SK-N-SH (cell line): ENCODE measurements around the gene LTF. TPM values are rescaled to one million over a fixed set of nuclear protein-coding genes. Genes with fewer than 3 reads are reported as not detected.

Source experiments
- CTCF ChIA-PET: fragments of 300-600, 350-600 bp; formaldehyde crosslinking; extraction: SDS; loops from one replicate; lab custom pipeline; 2021; lab: Yijun Ruan, JAX
- POLR2A ChIA-PET: fragments of 350-600 bp; sonication (Branson Sonifier 250); formaldehyde crosslinking; extraction: SDS; loops from one replicate; lab custom pipeline; 2020; ENCODE audit warnings: antibody characterized with exemption, inconsistent platforms; lab: Yijun Ruan, JAX
- DNase-seq: peaks from one replicate; pipeline ENCODE4 v3.0.0; 2012
- H2AFZ ChIP-seq: fragments of 200-600 bp; sonication (generic); 2 replicates; pipeline ENCODE4 v1.8.1; 2016; ENCODE audit warnings: antibody characterized with exemption, mild to moderate bottlenecking, low read depth
- H3F3A ChIP-seq: fragments of 200-600 bp; sonication (generic); replicated peaks from 2 replicates; pipeline ENCODE3; 2016; ENCODE audit warnings: antibody characterized with exemption, mild to moderate bottlenecking; ENCODE audit not compliant: insufficient read depth
- H3K27ac ChIP-seq, 2 experiments: fragments of 200-500 bp in 1 of 2; fragments of 200-600 bp in 1 of 2; sonication (Bioruptor generic) in 1 of 2; sonication (generic), shearing (Covaris generic) in 1 of 2; 2 replicates each; pipeline versions ENCODE4 v1.5.1 to v1.6.1; 2014 to 2016; ENCODE audit warnings: low read depth in 2 of 2, inconsistent platforms in 1 of 2, low read length in 1 of 2, mild to moderate bottlenecking in 1 of 2, mixed read lengths in 1 of 2
- H3K27me3 ChIP-seq: fragments of 200-600 bp; sonication (generic), shearing (Covaris generic); 2 replicates; pipeline ENCODE4 v1.6.1; 2016; ENCODE audit warnings: mixed run types; ENCODE audit not compliant: insufficient read depth
- H3K36me3 ChIP-seq, 2 experiments: fragments of 200-500 bp in 1 of 2; fragments of 200-600 bp in 1 of 2; sonication (Bioruptor generic) in 1 of 2; sonication (generic) in 1 of 2; replicated peaks in 1 of 2; 2 replicates each; pipeline versions ENCODE3 to v1.5.1; 2014 to 2016; ENCODE audit warnings: low read length in 1 of 2, mild to moderate bottlenecking in 1 of 2; ENCODE audit not compliant: insufficient read depth in 2 of 2, control insufficient read depth in 1 of 2
- H3K4me1 ChIP-seq, 2 experiments: fragments of 200-500 bp in 1 of 2; fragments of 200-600 bp in 1 of 2; sonication (Bioruptor generic) in 1 of 2; sonication (generic), shearing (Covaris generic) in 1 of 2; 2 replicates each; pipeline versions ENCODE4 v1.5.1 to v1.6.1; 2014 to 2016; ENCODE audit warnings: low read depth in 1 of 2, low read length in 1 of 2, mixed run types in 1 of 2; ENCODE audit not compliant: insufficient read depth in 2 of 2, control insufficient read depth in 1 of 2
- H3K4me2 ChIP-seq: fragments of 200-600 bp; sonication (generic), shearing (Covaris generic); 2 replicates; pipeline ENCODE4 v1.6.1; 2017; ENCODE audit warnings: mixed run types
- H3K4me3 ChIP-seq, 2 experiments: fragments of 200-500 bp in 1 of 2; fragments of 200-600 bp in 1 of 2; sonication (Bioruptor generic) in 1 of 2; sonication (generic), shearing (Covaris generic) in 1 of 2; 2 replicates each; pipeline versions ENCODE4 v1.5.1 to v1.8.1; 2014 to 2016; ENCODE audit warnings: low read depth in 2 of 2, inconsistent platforms in 1 of 2, low read length in 1 of 2, mild to moderate bottlenecking in 1 of 2, mixed read lengths in 1 of 2, moderate library complexity in 1 of 2
- H3K79me2 ChIP-seq: fragments of 200-600 bp; sonication (generic); 2 replicates; pipeline ENCODE4 v1.8.1; 2017; ENCODE audit warnings: mild to moderate bottlenecking; ENCODE audit not compliant: insufficient read depth
- H3K9ac ChIP-seq: fragments of 200-600 bp; sonication (generic); 2 replicates; pipeline ENCODE4 v1.6.1; 2017; ENCODE audit warnings: mixed run types
- H3K9me2 ChIP-seq: fragments of 200-600 bp; sonication (generic); 2 replicates; pipeline ENCODE4 v1.6.1; 2017; ENCODE audit warnings: mixed run types
- H3K9me3 ChIP-seq: fragments of 200-600 bp; sonication (generic); 2 replicates; pipeline ENCODE4 v1.6.1; 2017; ENCODE audit warnings: mixed run types, mild to moderate bottlenecking, moderate library complexity
- H4K20me1 ChIP-seq: fragments of 200-600 bp; sonication (generic); 2 replicates; pipeline ENCODE4 v1.6.1; 2017; ENCODE audit warnings: mild to moderate bottlenecking, mixed run types; ENCODE audit not compliant: insufficient read depth
- CHD2 ChIP-seq: fragments of 150-350 bp; IDR thresholded peaks from 2 replicates; pipeline ENCODE4 v1.6.1; 2018; ENCODE audit warnings: low read length; ENCODE audit not compliant: partially characterized antibody
- CTCF ChIP-seq: fragments of 200-600 bp; sonication (generic); IDR thresholded peaks from 2 replicates; pipeline ENCODE4 v1.6.1; 2017; ENCODE audit warnings: antibody characterized with exemption, mild to moderate bottlenecking, moderate library complexity
- FOSL2 ChIP-seq: IDR thresholded peaks from 2 replicates; pipeline ENCODE4 v1.4.0; 2012; ENCODE audit warnings: low read depth, mild to moderate bottlenecking, moderate library complexity, borderline replicate concordance
- FOXM1 ChIP-seq: IDR thresholded peaks from 2 replicates; pipeline ENCODE4 v1.4.0; 2012; ENCODE audit warnings: low read depth, mild to moderate bottlenecking
- GATA2 ChIP-seq: sonication (generic); formaldehyde crosslinking; IDR thresholded peaks from 2 replicates; pipeline ENCODE4 v1.5.0; 2020; ENCODE audit warnings: mild to moderate bottlenecking, missing genetic modification reagents
- JUND ChIP-seq: IDR thresholded peaks from 2 replicates; pipeline ENCODE4 v1.4.0; 2012
- MAX ChIP-seq: IDR thresholded peaks from 2 replicates; pipeline ENCODE4 v1.4.0; 2012; ENCODE audit warnings: low read depth
- NFIC ChIP-seq: IDR thresholded peaks from 2 replicates; pipeline ENCODE4 v1.4.0; 2012; ENCODE audit warnings: borderline replicate concordance
- NRF1 ChIP-seq: IDR thresholded peaks from 2 replicates; pipeline ENCODE4 v1.6.1; 2012; ENCODE audit warnings: low read depth, mild to moderate bottlenecking, low read length
- RAD21 ChIP-seq: IDR thresholded peaks from 2 replicates; pipeline ENCODE4 v1.6.1; 2012; ENCODE audit warnings: mild to moderate bottlenecking, low read length
- RCOR1 ChIP-seq: fragments of 150-350 bp; IDR thresholded peaks from 2 replicates; pipeline ENCODE4 v1.6.1; 2017; ENCODE audit warnings: antibody characterized with exemption, low read length
- RFX5 ChIP-seq: IDR thresholded peaks from 2 replicates; pipeline ENCODE4 v1.6.1; 2012; ENCODE audit warnings: mild to moderate bottlenecking, improper control_type of control experiment, low read length
- RXRA ChIP-seq: IDR thresholded peaks from 2 replicates; pipeline ENCODE4 v1.4.0; 2012; ENCODE audit warnings: low read depth, mild to moderate bottlenecking, borderline replicate concordance
- SMC3 ChIP-seq: IDR thresholded peaks from 2 replicates; pipeline ENCODE4 v1.6.1; 2012; ENCODE audit warnings: low read depth, low read length, improper control_type of control experiment
- TAF1 ChIP-seq: IDR thresholded peaks from 2 replicates; pipeline ENCODE4 v1.6.1; 2012; ENCODE audit warnings: low read depth, mild to moderate bottlenecking, low read length, moderate library complexity, borderline replicate concordance
- USF2 ChIP-seq: fragments of 150-350 bp; IDR thresholded peaks from 2 replicates; pipeline ENCODE4 v1.6.1; 2017; ENCODE audit warnings: antibody characterized with exemption, low read length, low read depth, borderline replicate concordance
- YY1 ChIP-seq: IDR thresholded peaks from 2 replicates; pipeline ENCODE4 v1.4.0; 2012; ENCODE audit warnings: low read depth, mild to moderate bottlenecking
- WGBS: methylation state at CpG from one replicate; pipeline ENCODE4 v1.1.6; 2017; ENCODE audit warnings: low lambda C conversion rate; 5-methylcytosine and 5-hydroxymethylcytosine counted together
- polyA plus RNA-seq, 3 experiments: library from polyadenylated mRNA; depleted of rRNA; stranded (reverse); fragments of >200 nt; gene quantifications; 2 replicates each; pipeline ENCODE4 v1.2.3, GENCODE V29; 2012

LTF gene
- polyA plus RNA-seq, 1 of the 3 experiments (the other 2 are of a cell fraction) = not detected

DNA sequence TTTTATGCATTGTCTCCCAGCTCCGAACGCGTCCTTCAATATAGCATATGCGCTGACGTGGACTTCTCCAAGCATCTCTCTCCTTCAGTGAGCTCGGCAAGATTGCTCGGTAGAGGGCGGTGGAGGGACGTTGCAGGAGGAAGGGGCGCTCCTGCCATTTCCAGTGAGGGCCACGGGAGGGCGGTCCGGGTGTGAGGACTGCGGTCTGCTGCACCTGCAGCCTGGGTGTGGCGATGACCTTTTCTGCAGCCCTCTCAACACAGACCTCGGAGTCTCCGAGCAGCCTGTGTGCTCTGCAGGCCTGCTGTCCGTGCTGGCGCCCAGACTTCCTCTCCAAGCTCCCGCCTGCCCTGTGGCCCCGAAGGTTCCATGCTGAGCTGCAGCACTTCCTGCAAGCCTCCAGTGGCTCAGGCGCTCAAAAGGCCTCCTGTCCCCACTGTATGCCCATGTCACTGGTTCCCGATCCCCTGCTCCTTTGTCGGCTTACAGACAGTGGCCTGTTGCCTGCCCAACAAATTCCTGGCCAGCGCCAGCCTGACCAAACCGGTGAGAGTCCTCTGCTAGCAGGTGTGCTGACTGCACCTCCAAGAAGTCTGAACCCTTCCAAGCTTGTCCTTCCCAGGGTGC lies 24.1 kb upstream of the LTF start:
- Histone ChIP-seq H3K79me2 (no peaks in the 10 kb centered on the region), H3K9me3 (no peaks in the 10 kb centered on the region), H3K36me3 (no peaks in the 10 kb centered on the region), H3K27me3 (no peaks in the 10 kb centered on the region; the same call in 1 of the 2 replicates), H3F3A (no peaks in the 10 kb centered on the region), H3K4me3 (peak overlapping the region in 1 of 2 experiments; percentile 51; a peak in 1 of 4 replicates), H3K9me2 (no peaks in the 10 kb centered on the region), H3K4me1 (peaks cover 0 to 3% of the 10 kb centered on the region in 2 experiments; a peak in 1 of 4 replicates), H4K20me1 (no peaks in the 10 kb centered on the region), H3K9ac (no peak overlapping the region), H3K27ac (no peak overlapping the region), H2AFZ (no peak overlapping the region), H3K4me2 (peak overlapping the region; percentile 62; the same call in 1 of the 2 replicates)
- DNase-seq = peak; percentile 95
- ChIA-PET CTCF (interaction anchor here (0.6 to 7.9 kb wide), 102 partner anchors 8 to 909 kb away, joined by 3 to 223 read pairs (median 5); partner anchors contain the start of genes ALS2CL, CCR5AS, CCRL2 and LRRC2), POLR2A (no interaction called here)
- WGBS = 14% methylated on average over 23 of the region's 26 CpGs
- TF ChIP-seq RCOR1 (peak; percentile 70; the same call in 1 of the 2 replicates), SMC3 (peak; percentile 99), RFX5 (0 out of 2 replicates have a peak, but pooled peaks have one; percentile 28), FOSL2 (no peak), USF2 (no peak), MAX (0 out of 2 replicates have a peak, but pooled peaks have one; percentile 27), RAD21 (peak; percentile 99), CTCF (peak; percentile 93), CHD2 (peak; percentile 59), NFIC (no peak)

DNA sequence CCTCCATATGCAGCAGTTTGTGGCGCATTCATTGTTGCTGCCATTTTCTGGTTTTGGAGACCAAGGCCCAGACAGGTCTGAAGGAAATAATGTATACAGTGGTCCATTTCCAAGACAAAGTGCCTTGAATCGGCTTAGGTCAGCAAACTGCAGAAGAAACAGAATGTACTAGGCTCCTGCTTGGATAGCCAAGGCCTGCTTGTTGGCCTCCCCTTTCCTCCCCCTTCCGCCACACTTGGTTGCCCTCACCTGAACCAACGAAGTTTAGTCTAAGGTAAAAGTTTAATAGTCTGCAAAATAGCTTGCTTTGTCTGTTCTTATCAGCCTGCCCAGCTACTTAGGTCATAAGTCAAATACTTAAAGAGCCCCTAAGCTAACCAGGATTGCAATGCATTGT lies 21.1 kb upstream of the LTF start:
- Histone ChIP-seq H3K4me3 (no peak overlapping the region), H3K36me3 (no peaks in the 10 kb centered on the region), H3K4me1 (peaks cover 0 to 3% of the 10 kb centered on the region in 2 experiments; a peak in 1 of 4 replicates), H3K9me2 (no peaks in the 10 kb centered on the region), H3K4me2 (no peak overlapping the region), H3K27ac (no peak overlapping the region), H3F3A (no peaks in the 10 kb centered on the region), H3K79me2 (no peaks in the 10 kb centered on the region), H3K27me3 (no peaks in the 10 kb centered on the region; the same call in 1 of the 2 replicates), H3K9me3 (no peaks in the 10 kb centered on the region), H4K20me1 (no peaks in the 10 kb centered on the region), H3K9ac (no peak overlapping the region), H2AFZ (no peak overlapping the region)
- POLR2A ChIA-PET = no interaction called here
- CTCF ChIA-PET = interaction anchor here (1.1 to 7.9 kb wide), 3 partner anchors 14 to 76 kb away, joined by 4 to 223 read pairs (median 108); partner anchors contain the start of genes LRRC2 and RTP3
- DNase-seq = no peak
- TF ChIP-seq TAF1 (no peak), RCOR1 (no peak), RAD21 (no peak), JUND (no peak), NRF1 (no peak), RXRA (no peak), YY1 (no peak), MAX (no peak), FOXM1 (no peak), GATA2 (CRISPR knock-in tag) (no peak)
- 47% methylated on average over 4 of the region's 4 CpGs for WGBS
